ENCODE measurements around the gene ERC1.

DNA sequence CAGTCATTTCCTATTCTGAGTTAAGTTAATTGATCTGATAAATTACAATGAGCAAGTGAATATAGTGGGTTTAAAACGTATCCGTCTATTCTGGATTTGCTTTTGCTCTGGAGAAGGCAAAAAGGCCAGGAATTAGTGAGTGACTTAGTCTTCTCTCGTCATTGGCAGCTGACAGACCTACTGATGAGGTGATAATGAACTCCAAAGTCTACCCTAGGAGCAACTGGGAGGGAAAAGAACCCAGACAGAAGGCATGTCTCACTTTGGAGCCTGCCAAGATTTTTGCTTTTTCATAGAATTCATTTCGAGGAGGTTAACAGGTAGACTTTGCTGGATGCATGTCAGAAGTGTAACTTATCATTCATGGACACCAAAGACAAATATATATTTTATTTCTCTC, 333.1 kb downstream of the ERC1 start:
- TF ChIP-seq CTCF (IDR thresholded peaks at IDR 0.05; ENCODE audit: low read length), result no peak
- no peak for TF ChIP-seq EZH2 (IDR thresholded peaks at IDR 0.05; ENCODE audit: borderline replicate concordance, low read length)

Data from OCI-LY1 (cell line).